ENCODE results near the gene TCOF1.

Gene TCOF1

DNA sequence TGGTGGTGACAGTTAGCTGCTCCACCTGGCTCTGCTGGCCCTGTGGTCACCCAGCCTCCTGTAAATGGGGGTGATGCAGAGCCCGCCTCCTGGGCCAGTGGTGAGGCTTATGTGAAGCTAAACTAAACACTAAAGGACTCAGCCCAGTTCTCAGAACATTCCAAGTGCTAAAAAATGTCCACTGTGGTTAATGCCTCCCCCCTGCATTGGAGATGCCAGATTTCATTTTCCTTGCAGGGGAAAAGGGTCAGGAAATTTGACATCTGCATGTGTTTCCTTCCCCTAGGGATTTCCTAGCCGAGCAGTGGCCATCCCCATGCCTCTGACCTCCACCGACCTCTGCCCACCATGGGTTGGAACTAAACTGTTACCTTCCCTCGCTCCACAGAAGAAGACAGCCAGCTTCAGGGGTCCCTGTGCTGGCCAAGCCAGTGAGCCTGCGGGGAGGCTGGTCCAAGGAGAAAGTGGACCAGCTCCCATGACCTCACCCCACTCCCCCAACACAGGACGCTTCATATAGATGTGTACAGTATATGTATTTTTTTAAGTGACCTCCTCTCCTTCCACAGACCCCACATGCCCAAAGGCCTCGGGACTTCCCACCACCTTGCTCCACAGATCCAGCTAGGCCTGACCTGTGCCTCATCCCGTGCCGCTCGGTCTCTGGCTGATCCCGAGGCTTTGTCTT is 42.2 kb downstream of the TCOF1 start:
- H3K4me3 ChIP-seq (ENCODE audit: low read depth, low read length): no peak overlapping the region
- DNase-seq (ENCODE audit: low read depth): no peak
- TF ChIP-seq, protein P1, sequence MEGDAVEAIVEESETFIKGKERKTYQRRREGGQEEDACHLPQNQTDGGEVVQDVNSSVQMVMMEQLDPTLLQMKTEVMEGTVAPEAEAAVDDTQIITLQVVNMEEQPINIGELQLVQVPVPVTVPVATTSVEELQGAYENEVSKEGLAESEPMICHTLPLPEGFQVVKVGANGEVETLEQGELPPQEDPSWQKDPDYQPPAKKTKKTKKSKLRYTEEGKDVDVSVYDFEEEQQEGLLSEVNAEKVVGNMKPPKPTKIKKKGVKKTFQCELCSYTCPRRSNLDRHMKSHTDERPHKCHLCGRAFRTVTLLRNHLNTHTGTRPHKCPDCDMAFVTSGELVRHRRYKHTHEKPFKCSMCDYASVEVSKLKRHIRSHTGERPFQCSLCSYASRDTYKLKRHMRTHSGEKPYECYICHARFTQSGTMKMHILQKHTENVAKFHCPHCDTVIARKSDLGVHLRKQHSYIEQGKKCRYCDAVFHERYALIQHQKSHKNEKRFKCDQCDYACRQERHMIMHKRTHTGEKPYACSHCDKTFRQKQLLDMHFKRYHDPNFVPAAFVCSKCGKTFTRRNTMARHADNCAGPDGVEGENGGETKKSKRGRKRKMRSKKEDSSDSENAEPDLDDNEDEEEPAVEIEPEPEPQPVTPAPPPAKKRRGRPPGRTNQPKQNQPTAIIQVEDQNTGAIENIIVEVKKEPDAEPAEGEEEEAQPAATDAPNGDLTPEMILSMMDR (IDR thresholded peaks at IDR 0.05; ENCODE audit: control insufficient read depth, extremely low read depth, insufficient read depth): no peak

DNA sequence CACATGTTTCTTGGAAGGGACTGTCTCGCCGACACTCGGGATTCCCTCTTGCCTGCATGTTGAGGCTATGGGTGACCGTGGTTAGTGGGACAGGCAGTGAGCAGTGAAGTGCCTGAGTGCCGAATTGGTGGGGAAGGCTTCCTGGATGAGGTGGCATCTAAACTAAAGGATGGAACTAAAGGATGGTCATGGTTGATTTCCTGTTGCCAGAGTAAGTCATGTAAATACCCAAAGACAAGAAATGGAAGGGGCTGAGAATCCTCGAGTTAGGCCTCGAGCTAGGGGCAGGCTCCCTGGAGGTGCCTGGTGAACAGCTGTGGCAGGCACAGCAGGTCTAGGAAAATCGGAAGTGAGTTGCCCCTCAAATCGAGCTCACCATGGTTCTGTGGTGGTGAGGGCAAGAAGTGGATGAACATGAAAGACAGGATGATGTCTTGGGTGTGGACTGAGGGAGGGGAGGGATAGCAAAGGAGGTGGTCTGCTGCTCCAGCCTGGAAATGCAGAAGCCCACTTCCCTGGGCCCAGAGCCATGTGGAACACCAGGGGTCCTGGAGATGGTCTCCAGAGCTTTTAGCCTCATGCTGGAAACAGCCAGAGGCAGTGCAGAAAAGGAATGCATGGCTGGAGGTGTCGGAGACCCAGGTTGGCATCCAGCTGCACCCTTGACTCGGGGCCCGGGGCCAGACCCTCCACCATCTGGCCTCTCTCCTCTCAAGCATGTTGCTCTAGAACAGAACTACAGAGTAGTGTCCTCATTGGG is 43.0 kb downstream of the TCOF1 start:
- TF ChIP-seq, protein P1 (IDR thresholded peaks at IDR 0.05; ENCODE audit: control insufficient read depth, extremely low read depth, insufficient read depth): no peak
- no peak for DNase-seq (ENCODE audit: low read depth)
- H3K4me3 ChIP-seq (ENCODE audit: low read depth, low read length): no peak overlapping the region

DNA sequence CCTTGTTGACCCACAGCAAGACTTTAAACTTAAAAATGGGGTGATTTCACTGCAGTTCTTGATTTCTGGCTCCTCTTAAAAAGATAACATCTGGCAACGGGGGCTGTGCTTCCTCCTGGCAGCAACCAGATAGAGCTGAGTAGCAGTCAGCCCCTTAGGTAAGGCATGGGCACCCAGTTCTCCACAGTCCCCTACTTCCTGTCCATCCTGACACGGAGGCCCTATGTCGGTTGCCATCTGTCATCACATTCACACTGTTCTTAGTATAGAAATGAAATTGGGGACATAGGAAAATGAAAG is 43.5 kb downstream of the TCOF1 start:
- TF ChIP-seq, protein P1 (IDR thresholded peaks at IDR 0.05; ENCODE audit: control insufficient read depth, extremely low read depth, insufficient read depth): no peak
- no peak overlapping the region for H3K4me3 ChIP-seq (ENCODE audit: low read depth, low read length)
- DNase-seq (ENCODE audit: low read depth): no peak

DNA sequence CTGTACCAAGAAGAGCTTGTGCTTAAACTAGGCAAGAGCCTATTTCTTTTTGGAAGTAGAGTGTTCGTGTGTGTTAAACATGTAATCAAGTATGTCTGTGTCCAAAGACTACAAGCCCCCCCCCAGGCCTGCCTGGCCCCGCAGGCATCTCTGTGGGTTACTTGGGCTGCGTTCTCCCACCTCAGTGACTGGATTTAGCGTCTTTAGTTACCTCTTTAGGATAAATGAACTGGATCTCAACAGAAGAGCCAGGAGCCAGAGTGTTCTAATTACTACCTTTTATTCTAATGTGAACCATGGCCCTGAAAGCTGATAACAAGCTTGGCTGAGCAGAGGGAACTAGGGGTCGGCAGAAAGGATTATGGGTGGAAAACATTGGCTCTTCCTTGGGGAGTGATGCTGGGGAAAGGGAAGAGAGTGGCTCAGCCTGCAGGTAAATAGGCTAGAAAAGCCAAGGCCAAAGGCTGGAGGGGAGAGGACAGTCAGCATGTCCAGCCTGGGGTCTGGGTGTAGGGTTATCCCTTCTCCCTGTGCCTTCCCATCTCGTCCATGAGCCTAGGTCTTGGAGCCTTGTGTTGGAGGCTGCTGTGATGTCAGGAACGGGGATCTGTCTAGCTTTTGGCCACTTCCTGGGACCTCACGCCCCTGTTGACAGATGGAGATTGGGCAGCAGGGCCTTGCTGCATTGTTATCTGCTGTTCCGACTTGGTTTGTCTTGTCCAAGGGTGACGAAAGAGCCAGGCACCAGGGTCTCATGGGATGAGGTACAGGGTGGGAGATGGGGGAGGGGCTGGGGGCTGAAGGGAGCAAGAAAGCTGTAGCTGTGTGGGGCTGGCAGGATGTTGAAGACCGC is 44.1 kb downstream of the TCOF1 start:
- no peak for DNase-seq (ENCODE audit: low read depth)
- TF ChIP-seq, protein P1 (IDR thresholded peaks at IDR 0.05; ENCODE audit: control insufficient read depth, extremely low read depth, insufficient read depth): no peak
- H3K4me3 ChIP-seq (ENCODE audit: low read depth, low read length): no peak overlapping the region

DNA sequence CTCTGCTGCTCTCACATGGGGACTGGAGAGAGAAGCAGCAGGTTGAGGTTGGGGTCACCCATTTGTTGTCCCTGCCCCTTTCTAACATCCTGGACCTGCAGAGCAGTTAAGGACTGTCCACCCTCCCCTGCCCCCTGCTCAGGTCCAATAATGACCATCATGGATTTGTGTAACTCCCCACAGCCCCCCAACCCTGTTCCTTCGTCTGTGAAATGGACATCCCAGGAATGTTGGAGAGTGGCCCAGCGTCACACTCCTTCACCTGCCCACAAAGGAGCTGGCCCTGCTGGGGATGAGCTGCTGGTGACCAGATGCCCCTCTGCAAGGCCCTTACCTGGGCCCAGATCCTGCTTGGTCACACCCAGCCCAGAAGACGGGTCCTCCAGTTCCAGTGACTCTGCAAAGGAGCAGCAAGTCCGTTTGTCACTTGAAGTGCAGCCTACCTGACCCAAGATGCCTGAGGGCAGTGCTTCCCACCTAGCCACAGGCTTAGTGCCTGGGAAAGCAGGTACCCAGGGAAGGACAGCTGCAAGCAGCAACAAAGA is 44.8 kb downstream of the TCOF1 start:
- H3K4me3 ChIP-seq (ENCODE audit: low read depth, low read length): no peak overlapping the region
- DNase-seq (ENCODE audit: low read depth): no peak
- TF ChIP-seq, protein P1 (IDR thresholded peaks at IDR 0.05; ENCODE audit: control insufficient read depth, extremely low read depth, insufficient read depth): no peak

DNA sequence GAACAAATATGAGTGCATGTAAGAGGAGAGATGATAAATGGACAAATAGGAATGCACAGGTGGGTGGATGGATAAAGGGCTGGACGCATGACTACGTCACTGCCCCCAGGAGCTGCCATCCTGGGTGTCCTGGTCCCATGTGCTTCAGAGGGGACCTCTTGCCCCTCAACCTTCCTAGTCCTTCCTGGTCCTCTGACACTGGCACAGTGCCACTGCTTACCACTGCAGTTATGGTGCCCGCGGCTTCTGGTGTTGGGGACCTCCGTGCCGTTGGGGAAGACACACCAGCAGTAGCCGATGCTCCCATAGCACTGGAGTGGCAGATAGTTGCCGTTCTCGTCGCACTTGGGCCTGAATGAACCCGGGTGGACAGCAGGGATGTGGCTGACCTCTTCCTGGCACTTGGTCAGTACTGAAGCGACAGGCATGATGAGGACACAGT is 45.4 kb downstream of the TCOF1 start:
- H3K4me3 ChIP-seq (ENCODE audit: low read depth, low read length): no peak overlapping the region
- no peak for DNase-seq (ENCODE audit: low read depth)
- TF ChIP-seq, protein P1 (IDR thresholded peaks at IDR 0.05; ENCODE audit: control insufficient read depth, extremely low read depth, insufficient read depth): no peak

All from LNCaP clone FGC (cell line).